DND-41 (cell line): Measurements from ENCODE around the gene SOX2.

Source experiments
- ATAC-seq: fragments of 200-7000 bp; cut with Tn5 transposase; 3 replicates; pipeline ENCODE4 v1.9.1; 2021; ENCODE audit warnings: low read depth; ENCODE audit not compliant: insufficient read depth
- DNase-seq: peaks from one replicate; pipeline ENCODE4 v3.0.0-alpha.2; 2020
- H2AFZ ChIP-seq: 2 replicates; pipeline ENCODE4 v1.6.0; 2012; ENCODE audit warnings: low read depth, low read length
- H3K27ac ChIP-seq: 2 replicates; pipeline ENCODE4 v1.5.1; 2012; ENCODE audit warnings: low read length, inconsistent platforms
- H3K27me3 ChIP-seq: fragments of 200-600 bp; sonication (generic); 2 replicates; pipeline ENCODE4 v1.6.0; 2012; ENCODE audit warnings: low read length, mild to moderate bottlenecking, inconsistent platforms; ENCODE audit not compliant: insufficient read depth, poor library complexity
- H3K36me3 ChIP-seq: 2 replicates; pipeline ENCODE4 v1.5.1; 2012; ENCODE audit warnings: low read length, inconsistent platforms; ENCODE audit not compliant: insufficient read depth
- H3K4me1 ChIP-seq: 2 replicates; pipeline ENCODE4 v1.5.1; 2012; ENCODE audit warnings: mild to moderate bottlenecking, low read length; ENCODE audit not compliant: insufficient read depth
- H3K4me2 ChIP-seq: 2 replicates; pipeline ENCODE4 v1.6.0; 2012; ENCODE audit warnings: mild to moderate bottlenecking, moderate library complexity, low read length, inconsistent platforms; ENCODE audit not compliant: insufficient read depth
- H3K4me3 ChIP-seq, 2 experiments: fragments of 200-600 bp in 1 of 2; shearing (Covaris generic) in 1 of 2; 2 replicates each; pipeline ENCODE4 v1.5.1; 2012 to 2016; ENCODE audit warnings: inconsistent platforms in 2 of 2, low read length in 2 of 2, mild to moderate bottlenecking in 2 of 2, low read depth in 1 of 2, moderate library complexity in 1 of 2
- H3K79me2 ChIP-seq: 2 replicates; pipeline ENCODE4 v1.6.0; 2012; ENCODE audit warnings: low read length, inconsistent platforms; ENCODE audit not compliant: insufficient read depth
- H3K9ac ChIP-seq: 2 replicates; pipeline ENCODE4 v1.6.0; 2012; ENCODE audit warnings: low read depth, mild to moderate bottlenecking, inconsistent platforms, low read length, moderate library complexity
- H3K9me3 ChIP-seq: 2 replicates; pipeline ENCODE4 v1.5.1; 2012; ENCODE audit warnings: low read length, moderate library complexity, mild to moderate bottlenecking, inconsistent platforms; ENCODE audit not compliant: insufficient read depth, severe bottlenecking
- H4K20me1 ChIP-seq: 2 replicates; pipeline ENCODE4 v1.6.0; 2012; ENCODE audit warnings: low read length; ENCODE audit not compliant: insufficient read depth
- EZH2 ChIP-seq: IDR thresholded peaks from 3 replicates; pipeline ENCODE4 v1.6.1; 2012; ENCODE audit warnings: borderline replicate concordance, low read depth, mild to moderate bottlenecking, moderate library complexity, low read length, inconsistent platforms; ENCODE audit not compliant: severe bottlenecking
- TF ChIP-seq, protein P1 (sequence below): IDR thresholded peaks from 2 replicates; pipeline ENCODE4 v1.5.1; 2012; ENCODE audit warnings: borderline replicate concordance, low read length, moderate library complexity, mild to moderate bottlenecking; ENCODE audit not compliant: poor library complexity, severe bottlenecking; ENCODE audit errors: extremely low read depth

Gene SOX2

DNA sequence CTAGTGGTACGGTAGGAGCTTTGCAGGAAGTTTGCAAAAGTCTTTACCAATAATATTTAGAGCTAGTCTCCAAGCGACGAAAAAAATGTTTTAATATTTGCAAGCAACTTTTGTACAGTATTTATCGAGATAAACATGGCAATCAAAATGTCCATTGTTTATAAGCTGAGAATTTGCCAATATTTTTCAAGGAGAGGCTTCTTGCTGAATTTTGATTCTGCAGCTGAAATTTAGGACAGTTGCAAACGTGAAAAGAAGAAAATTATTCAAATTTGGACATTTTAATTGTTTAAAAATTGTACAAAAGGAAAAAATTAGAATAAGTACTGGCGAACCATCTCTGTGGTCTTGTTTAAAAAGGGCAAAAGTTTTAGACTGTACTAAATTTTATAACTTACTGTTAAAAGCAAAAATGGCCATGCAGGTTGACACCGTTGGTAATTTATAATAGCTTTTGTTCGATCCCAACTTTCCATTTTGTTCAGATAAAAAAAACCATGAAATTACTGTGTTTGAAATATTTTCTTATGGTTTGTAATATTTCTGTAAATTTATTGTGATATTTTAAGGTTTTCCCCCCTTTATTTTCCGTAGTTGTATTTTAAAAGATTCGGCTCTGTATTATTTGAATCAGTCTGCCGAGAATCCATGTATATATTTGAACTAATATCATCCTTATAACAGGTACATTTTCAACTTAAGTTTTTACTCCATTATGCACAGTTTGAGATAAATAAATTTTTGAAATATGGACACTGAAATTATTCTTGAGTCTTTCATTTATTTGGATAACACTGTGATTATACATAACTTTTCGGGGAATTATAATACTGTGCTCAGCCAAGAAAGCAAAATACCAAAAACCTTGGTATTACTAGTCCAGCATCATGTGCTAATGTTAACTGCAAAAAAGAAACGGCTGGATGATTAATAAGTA lies 2.2 kb downstream of the SOX2 start:
- no peak overlapping the region for H3K27ac ChIP-seq

DNA sequence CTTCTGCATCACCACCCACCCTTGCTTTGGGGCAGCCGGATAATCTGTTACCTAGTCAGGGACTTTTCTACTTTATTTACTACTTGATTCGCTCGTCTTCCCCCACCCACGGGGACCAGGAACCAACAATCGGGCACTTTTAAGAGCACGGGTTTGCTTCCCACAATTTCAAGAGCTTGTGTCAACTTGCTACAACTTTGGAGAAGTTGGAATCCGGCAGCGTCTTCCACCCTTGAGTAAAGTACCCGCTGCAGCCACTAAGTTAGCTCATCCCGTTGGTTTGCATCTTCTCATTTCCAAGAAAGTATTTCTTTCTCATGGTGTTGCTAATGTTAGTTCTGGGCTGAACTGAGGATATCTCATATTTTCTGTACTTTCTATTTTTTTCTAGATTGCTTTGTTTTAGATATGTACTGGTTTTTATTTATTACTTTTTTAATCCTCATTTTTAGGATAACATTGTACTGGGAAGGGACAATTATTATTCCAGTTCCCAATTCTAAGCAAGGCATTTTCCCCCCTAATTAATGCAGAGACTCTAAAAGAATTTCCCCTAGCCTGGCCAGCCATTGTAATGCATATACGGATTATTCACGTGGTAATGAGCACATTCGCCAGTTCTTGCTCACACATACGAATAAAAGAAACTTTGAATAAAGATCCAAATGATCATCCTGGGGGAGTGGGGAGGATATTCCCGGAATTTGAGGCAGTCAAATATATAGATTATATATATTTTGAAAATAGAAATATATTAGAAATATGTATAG lies 4.0 kb downstream of the SOX2 start:
- Histone ChIP-seq H2AFZ (no peak overlapping the region), H3K36me3 (no peaks in the 10 kb centered on the region), H3K4me1 (no peaks in the 10 kb centered on the region), H3K4me2 (no peak overlapping the region), H4K20me1 (no peaks in the 10 kb centered on the region), H3K27ac (no peak overlapping the region), H3K9me3 (no peaks in the 10 kb centered on the region), H3K79me2 (no peaks in the 10 kb centered on the region), H3K27me3 (peaks cover 12% of the 10 kb centered on the region), H3K4me3 (no peak overlapping the region), H3K9ac (no peak overlapping the region)
- no peak for TF ChIP-seq EZH2
- TF ChIP-seq, protein P1, sequence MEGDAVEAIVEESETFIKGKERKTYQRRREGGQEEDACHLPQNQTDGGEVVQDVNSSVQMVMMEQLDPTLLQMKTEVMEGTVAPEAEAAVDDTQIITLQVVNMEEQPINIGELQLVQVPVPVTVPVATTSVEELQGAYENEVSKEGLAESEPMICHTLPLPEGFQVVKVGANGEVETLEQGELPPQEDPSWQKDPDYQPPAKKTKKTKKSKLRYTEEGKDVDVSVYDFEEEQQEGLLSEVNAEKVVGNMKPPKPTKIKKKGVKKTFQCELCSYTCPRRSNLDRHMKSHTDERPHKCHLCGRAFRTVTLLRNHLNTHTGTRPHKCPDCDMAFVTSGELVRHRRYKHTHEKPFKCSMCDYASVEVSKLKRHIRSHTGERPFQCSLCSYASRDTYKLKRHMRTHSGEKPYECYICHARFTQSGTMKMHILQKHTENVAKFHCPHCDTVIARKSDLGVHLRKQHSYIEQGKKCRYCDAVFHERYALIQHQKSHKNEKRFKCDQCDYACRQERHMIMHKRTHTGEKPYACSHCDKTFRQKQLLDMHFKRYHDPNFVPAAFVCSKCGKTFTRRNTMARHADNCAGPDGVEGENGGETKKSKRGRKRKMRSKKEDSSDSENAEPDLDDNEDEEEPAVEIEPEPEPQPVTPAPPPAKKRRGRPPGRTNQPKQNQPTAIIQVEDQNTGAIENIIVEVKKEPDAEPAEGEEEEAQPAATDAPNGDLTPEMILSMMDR, result no peak
- ATAC-seq, result no peak
- DNase-seq, result no peak

More for the DNA sequence above, 2.2 kb downstream of the SOX2 start:
- H3K4me3 ChIP-seq, result no peak overlapping the region
- H3K79me2 ChIP-seq, result no peaks in the 10 kb centered on the region
- no peak for DNase-seq
- no peak overlapping the region for H2AFZ ChIP-seq
- H3K9ac ChIP-seq, result no peak overlapping the region
- H3K4me2 ChIP-seq, result no peak overlapping the region
- no peak for TF ChIP-seq EZH2
- TF ChIP-seq, protein P1, result no peak
- no peak for ATAC-seq
- no peaks in the 10 kb centered on the region for H3K9me3 ChIP-seq
- peaks cover 11% of the 10 kb centered on the region for H3K27me3 ChIP-seq
- no peaks in the 10 kb centered on the region for H3K36me3 ChIP-seq
- H4K20me1 ChIP-seq, result no peaks in the 10 kb centered on the region
- no peaks in the 10 kb centered on the region for H3K4me1 ChIP-seq

DNA sequence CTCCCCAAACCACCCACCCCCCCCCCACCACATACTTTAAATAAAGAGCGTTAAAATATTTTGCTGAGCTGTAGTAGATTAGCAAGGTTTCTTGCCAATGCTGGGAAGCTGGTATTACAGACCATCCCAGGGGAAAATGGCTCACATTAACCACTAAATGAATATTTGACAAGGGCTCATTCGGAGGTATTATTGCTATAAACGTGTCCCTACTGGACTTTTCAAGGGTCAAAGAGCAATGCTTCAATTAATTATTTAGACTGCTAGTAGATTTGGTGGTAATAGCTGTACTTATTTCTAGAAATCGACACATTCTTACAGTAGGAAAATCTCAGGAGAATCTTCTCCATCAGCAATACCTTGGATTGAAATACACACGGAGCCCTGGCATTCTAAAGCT lies 5.2 kb downstream of the SOX2 start:
- Histone ChIP-seq H3K4me1 (no peaks in the 10 kb centered on the region), H3K27me3 (peaks cover 21% of the 10 kb centered on the region), H3K36me3 (no peaks in the 10 kb centered on the region), H4K20me1 (no peaks in the 10 kb centered on the region), H3K4me3 (no peak overlapping the region), H3K27ac (no peak overlapping the region), H3K79me2 (no peaks in the 10 kb centered on the region), H3K9ac (no peak overlapping the region), H2AFZ (no peak overlapping the region), H3K9me3 (no peaks in the 10 kb centered on the region), H3K4me2 (no peak overlapping the region)
- no peak for ATAC-seq
- DNase-seq, result no peak
- no peak for TF ChIP-seq EZH2
- TF ChIP-seq, protein P1, result no peak
